HL-60 (cell line): ENCODE data around the gene UQCRQ.

Experiments
- GABPA ChIP-seq: IDR thresholded peaks from 2 replicates; pipeline ENCODE4 v1.6.1; 2012; ENCODE audit warnings: low read depth
- POLR2AphosphoS5 ChIP-seq: IDR thresholded peaks from 2 replicates; pipeline ENCODE4 v1.6.1; 2012; ENCODE audit warnings: low read depth
- SPI1 ChIP-seq: IDR thresholded peaks from 2 replicates; pipeline ENCODE4 v1.6.1; 2012; ENCODE audit warnings: low read depth, mild to moderate bottlenecking, borderline replicate concordance
- TF ChIP-seq, protein P1 (sequence below): IDR thresholded peaks from one replicate; pipeline ENCODE4 v1.5.1; 2011; ENCODE audit warnings: low read length, control low read depth, inconsistent platforms; ENCODE audit not compliant: insufficient read depth
- TF ChIP-seq, protein P2 (sequence below): IDR thresholded peaks from 2 replicates; pipeline ENCODE4 v1.6.1; 2012; ENCODE audit warnings: low read depth; ENCODE audit not compliant: insufficient replicate concordance

DNA sequence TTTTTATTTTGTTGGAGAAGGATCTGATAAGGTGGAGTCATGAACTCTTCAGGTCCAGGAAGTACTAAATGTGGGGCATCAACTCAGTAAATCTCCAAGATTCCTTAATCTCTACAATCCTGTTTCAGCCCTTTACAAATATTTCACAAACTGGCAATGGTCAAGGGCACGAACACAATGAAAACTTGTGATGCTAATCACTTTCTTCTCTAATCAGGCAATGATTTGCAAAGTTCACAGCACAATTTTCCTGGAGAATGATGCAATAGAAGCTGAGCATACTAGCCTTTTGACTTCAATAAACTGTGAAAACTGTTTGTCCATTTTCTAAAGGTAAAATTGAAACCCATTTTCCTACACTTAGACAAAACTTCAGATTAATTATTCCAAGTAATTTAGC lies 17.1 kb upstream of the UQCRQ start:
- TF ChIP-seq POLR2AphosphoS5 (no peak), GABPA (no peak), SPI1 (no peak)
- TF ChIP-seq, protein P1, sequence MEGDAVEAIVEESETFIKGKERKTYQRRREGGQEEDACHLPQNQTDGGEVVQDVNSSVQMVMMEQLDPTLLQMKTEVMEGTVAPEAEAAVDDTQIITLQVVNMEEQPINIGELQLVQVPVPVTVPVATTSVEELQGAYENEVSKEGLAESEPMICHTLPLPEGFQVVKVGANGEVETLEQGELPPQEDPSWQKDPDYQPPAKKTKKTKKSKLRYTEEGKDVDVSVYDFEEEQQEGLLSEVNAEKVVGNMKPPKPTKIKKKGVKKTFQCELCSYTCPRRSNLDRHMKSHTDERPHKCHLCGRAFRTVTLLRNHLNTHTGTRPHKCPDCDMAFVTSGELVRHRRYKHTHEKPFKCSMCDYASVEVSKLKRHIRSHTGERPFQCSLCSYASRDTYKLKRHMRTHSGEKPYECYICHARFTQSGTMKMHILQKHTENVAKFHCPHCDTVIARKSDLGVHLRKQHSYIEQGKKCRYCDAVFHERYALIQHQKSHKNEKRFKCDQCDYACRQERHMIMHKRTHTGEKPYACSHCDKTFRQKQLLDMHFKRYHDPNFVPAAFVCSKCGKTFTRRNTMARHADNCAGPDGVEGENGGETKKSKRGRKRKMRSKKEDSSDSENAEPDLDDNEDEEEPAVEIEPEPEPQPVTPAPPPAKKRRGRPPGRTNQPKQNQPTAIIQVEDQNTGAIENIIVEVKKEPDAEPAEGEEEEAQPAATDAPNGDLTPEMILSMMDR = no peak
- TF ChIP-seq, protein P2, sequence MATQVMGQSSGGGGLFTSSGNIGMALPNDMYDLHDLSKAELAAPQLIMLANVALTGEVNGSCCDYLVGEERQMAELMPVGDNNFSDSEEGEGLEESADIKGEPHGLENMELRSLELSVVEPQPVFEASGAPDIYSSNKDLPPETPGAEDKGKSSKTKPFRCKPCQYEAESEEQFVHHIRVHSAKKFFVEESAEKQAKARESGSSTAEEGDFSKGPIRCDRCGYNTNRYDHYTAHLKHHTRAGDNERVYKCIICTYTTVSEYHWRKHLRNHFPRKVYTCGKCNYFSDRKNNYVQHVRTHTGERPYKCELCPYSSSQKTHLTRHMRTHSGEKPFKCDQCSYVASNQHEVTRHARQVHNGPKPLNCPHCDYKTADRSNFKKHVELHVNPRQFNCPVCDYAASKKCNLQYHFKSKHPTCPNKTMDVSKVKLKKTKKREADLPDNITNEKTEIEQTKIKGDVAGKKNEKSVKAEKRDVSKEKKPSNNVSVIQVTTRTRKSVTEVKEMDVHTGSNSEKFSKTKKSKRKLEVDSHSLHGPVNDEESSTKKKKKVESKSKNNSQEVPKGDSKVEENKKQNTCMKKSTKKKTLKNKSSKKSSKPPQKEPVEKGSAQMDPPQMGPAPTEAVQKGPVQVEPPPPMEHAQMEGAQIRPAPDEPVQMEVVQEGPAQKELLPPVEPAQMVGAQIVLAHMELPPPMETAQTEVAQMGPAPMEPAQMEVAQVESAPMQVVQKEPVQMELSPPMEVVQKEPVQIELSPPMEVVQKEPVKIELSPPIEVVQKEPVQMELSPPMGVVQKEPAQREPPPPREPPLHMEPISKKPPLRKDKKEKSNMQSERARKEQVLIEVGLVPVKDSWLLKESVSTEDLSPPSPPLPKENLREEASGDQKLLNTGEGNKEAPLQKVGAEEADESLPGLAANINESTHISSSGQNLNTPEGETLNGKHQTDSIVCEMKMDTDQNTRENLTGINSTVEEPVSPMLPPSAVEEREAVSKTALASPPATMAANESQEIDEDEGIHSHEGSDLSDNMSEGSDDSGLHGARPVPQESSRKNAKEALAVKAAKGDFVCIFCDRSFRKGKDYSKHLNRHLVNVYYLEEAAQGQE = no peak
